Osteoblast (primary cell): ENCODE measurements around the gene SCD. TPM values are rescaled to one million over a fixed set of nuclear protein-coding genes. Genes with fewer than 3 reads are reported as not detected.

Source experiments
- DNase-seq: peaks from one replicate; pipeline ENCODE4 v3.0.0; 2011; ENCODE audit warnings: low spot score, mixed read lengths; ENCODE audit not compliant: insufficient read length; ENCODE audit errors: missing footprints
- H2AFZ ChIP-seq: 2 replicates; pipeline ENCODE4 v1.6.0; 2011; ENCODE audit warnings: mild to moderate bottlenecking, low read length
- H3K27ac ChIP-seq: 2 replicates; pipeline ENCODE4 v1.5.1; 2011; ENCODE audit warnings: mild to moderate bottlenecking, low read depth, low read length, moderate library complexity
- H3K27me3 ChIP-seq: 2 replicates; pipeline ENCODE4 v1.6.0; 2012; ENCODE audit warnings: mild to moderate bottlenecking, control low read depth, inconsistent platforms, low read length, moderate library complexity; ENCODE audit not compliant: insufficient read depth
- H3K36me3 ChIP-seq: 2 replicates; pipeline ENCODE4 v1.5.1; 2011; ENCODE audit warnings: mild to moderate bottlenecking, low read length, control low read depth, moderate library complexity; ENCODE audit not compliant: insufficient read depth
- H3K4me1 ChIP-seq: 2 replicates; pipeline ENCODE4 v1.5.1; 2011; ENCODE audit warnings: mild to moderate bottlenecking, low read length, control low read depth, moderate library complexity; ENCODE audit not compliant: insufficient read depth
- H3K4me2 ChIP-seq: 2 replicates; pipeline ENCODE4 v1.6.0; 2011; ENCODE audit warnings: mild to moderate bottlenecking, low read length; ENCODE audit not compliant: insufficient read depth
- H3K4me3 ChIP-seq: fragments of 200-600 bp; sonication (generic); 3 replicates; pipeline ENCODE4 v1.5.1; 2012; ENCODE audit warnings: mild to moderate bottlenecking, low read length, inconsistent platforms; ENCODE audit not compliant: insufficient read depth
- H3K79me2 ChIP-seq: 2 replicates; pipeline ENCODE4 v1.6.0; 2012; ENCODE audit warnings: mild to moderate bottlenecking, low read length, control low read depth, inconsistent platforms; ENCODE audit not compliant: insufficient read depth
- H3K9me3 ChIP-seq: 2 replicates; pipeline ENCODE4 v1.5.1; 2011; ENCODE audit warnings: low read depth, low read length, control low read depth
- H4K20me1 ChIP-seq: 2 replicates; pipeline ENCODE4 v1.6.0; 2012; ENCODE audit warnings: mild to moderate bottlenecking, low read length, control low read depth; ENCODE audit not compliant: insufficient read depth
- CTCF ChIP-seq: IDR thresholded peaks from 2 replicates; pipeline ENCODE4 v1.5.1; 2011; ENCODE audit warnings: mild to moderate bottlenecking, low read depth, low read length, moderate library complexity; ENCODE audit errors: extremely low read depth
- total RNA-seq: library from RNA; depleted of rRNA; stranded (reverse); fragments of >200 nt; gene quantifications from 2 replicates; pipeline ENCODE4 v1.2.3, GENCODE V29; 2012

SCD gene
- total RNA-seq, 1 donor: 672 TPM

GRCh38 chr10:100315615-100316014 lies 31.4 kb upstream of the SCD start:
- Histone ChIP-seq H4K20me1 (no peaks in the 10 kb centered on the region), H2AFZ (no peak overlapping the region), H3K27me3 (peaks cover 49% of the 10 kb centered on the region), H3K9me3 (no peaks in the 10 kb centered on the region), H3K4me1 (no peaks in the 10 kb centered on the region), H3K36me3 (no peaks in the 10 kb centered on the region), H3K79me2 (no peaks in the 10 kb centered on the region), H3K27ac (no peak overlapping the region), H3K4me2 (no peak overlapping the region), H3K4me3 (no peak overlapping the region)
- TF ChIP-seq CTCF: no peak
- DNase-seq: no peak

GRCh38 chr10:100318207-100318606 lies 28.8 kb upstream of the SCD start:
- no peak overlapping the region for H3K27ac ChIP-seq
- no peak overlapping the region for H2AFZ ChIP-seq
- H4K20me1 ChIP-seq: no peaks in the 10 kb centered on the region
- H3K9me3 ChIP-seq: no peaks in the 10 kb centered on the region
- TF ChIP-seq CTCF: no peak
- peaks cover 32% of the 10 kb centered on the region for H3K27me3 ChIP-seq
- no peaks in the 10 kb centered on the region for H3K4me1 ChIP-seq
- no peak overlapping the region for H3K4me2 ChIP-seq
- H3K79me2 ChIP-seq: no peaks in the 10 kb centered on the region
- no peaks in the 10 kb centered on the region for H3K36me3 ChIP-seq
- DNase-seq: no peak
- no peak overlapping the region for H3K4me3 ChIP-seq

- H3K4me1 ChIP-seq: no peaks in the 10 kb centered on the region
- no peak overlapping the region for H2AFZ ChIP-seq
- H3K4me2 ChIP-seq: no peak overlapping the region
- H3K27ac ChIP-seq: no peak overlapping the region
- peaks cover 23% of the 10 kb centered on the region for H3K27me3 ChIP-seq
- no peak overlapping the region for H3K4me3 ChIP-seq
- TF ChIP-seq CTCF: no peak
- no peak for DNase-seq
- no peaks in the 10 kb centered on the region for H3K9me3 ChIP-seq
- no peaks in the 10 kb centered on the region for H4K20me1 ChIP-seq
- no peaks in the 10 kb centered on the region for H3K79me2 ChIP-seq
- H3K36me3 ChIP-seq: no peaks in the 10 kb centered on the region
Measured at GRCh38 chr10:100319707-100320402, 27.2 kb upstream of the SCD start.

GRCh38 chr10:100325158-100325557 lies 21.9 kb upstream of the SCD start:
- no peak overlapping the region for H3K4me2 ChIP-seq
- no peaks in the 10 kb centered on the region for H3K79me2 ChIP-seq
- no peak overlapping the region for H3K4me3 ChIP-seq
- H3K27ac ChIP-seq: no peak overlapping the region
- no peaks in the 10 kb centered on the region for H4K20me1 ChIP-seq
- TF ChIP-seq CTCF: no peak
- H3K36me3 ChIP-seq: no peaks in the 10 kb centered on the region
- no peaks in the 10 kb centered on the region for H3K4me1 ChIP-seq
- H2AFZ ChIP-seq: no peak overlapping the region
- no peak for DNase-seq
- no peaks in the 10 kb centered on the region for H3K9me3 ChIP-seq
- peaks cover 41% of the 10 kb centered on the region for H3K27me3 ChIP-seq
